Measurements from ENCODE around the gene CLASRP. TPM values are rescaled to one million over a fixed set of nuclear protein-coding genes. Genes with fewer than 3 reads are reported as not detected.

CLASRP gene
- polyA plus RNA-seq, 1 donor (not counting 4 experiments of a cell fraction or from before 2014, with no cell fraction given) = 21.4 TPM

DNA sequence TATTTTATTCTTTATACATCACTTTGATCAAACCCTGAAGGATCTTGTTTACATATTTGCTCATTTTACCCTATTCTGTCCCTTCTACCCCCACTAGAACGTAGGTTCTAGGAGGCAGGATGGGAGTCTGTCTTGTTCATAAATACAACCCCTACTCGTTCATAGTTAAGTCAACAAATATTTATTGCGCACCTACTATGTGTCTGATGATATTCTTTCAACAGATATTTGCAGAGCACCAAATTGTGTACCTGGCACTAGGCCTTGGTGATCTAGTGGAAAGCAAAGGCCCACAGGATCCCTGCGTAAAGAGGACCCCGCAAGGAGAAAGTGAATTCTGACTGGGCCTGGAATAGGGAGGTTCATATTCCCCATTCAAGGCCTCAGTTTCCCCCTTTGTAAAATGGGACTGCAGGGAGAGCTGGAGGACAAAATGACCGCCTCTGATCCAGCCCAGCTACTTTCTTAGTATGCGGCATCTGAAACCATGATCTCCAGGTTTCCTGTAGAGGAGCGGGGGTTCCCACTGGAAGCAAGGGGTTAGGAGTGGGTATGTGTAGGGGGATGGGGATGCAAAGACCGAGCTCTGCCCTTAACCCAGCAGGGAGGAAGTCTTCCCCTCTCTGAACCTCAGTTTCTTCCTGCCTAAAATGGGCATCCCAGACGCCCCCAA lies 39.7 kb downstream of the CLASRP start:
- Histone ChIP-seq H3K36me3 (ENCODE audit: control insufficient read depth in 2 of 2, extremely low read depth in 1 of 2, insufficient read depth in 2 of 2, low read length in 2 of 2) (peaks cover 3 to 7% of the 10 kb centered on the region in 2 experiments), H3K27ac (ENCODE audit: control insufficient read depth, insufficient read depth, low read length) (peak overlapping the region; percentile 93), H3K9me1 (ENCODE audit: control insufficient read depth, extremely low read depth, insufficient read depth, low read length) (peaks cover 2% of the 10 kb centered on the region), H2AFZ (ENCODE audit: control insufficient read depth, low read length) (peak overlapping the region; percentile 93), H3K79me2 (ENCODE audit: control insufficient read depth, insufficient read depth, low read length) (peaks cover 42% of the 10 kb centered on the region), H3K9me3 (ENCODE audit: control insufficient read depth, low read depth, low read length) (no peaks in the 10 kb centered on the region), H3K9ac (ENCODE audit: control insufficient read depth, extremely low read depth, insufficient read depth, low read length) (peak overlapping the region; percentile 98), H4K20me1 (ENCODE audit: control insufficient read depth, extremely low read depth, insufficient read depth, low read length) (no peaks in the 10 kb centered on the region), H3K27me3 (ENCODE audit: control insufficient read depth, extremely low read depth, insufficient read depth, low read length) (no peaks in the 10 kb centered on the region), H3K4me2 (ENCODE audit: control insufficient read depth, extremely low read depth, insufficient read depth, low read depth, low read length) (peak overlapping the region; percentile 69), H3K4me3 (ENCODE audit: control insufficient read depth in 2 of 3, extremely low read depth in 1 of 3, insufficient read depth in 2 of 3, low read depth in 1 of 3, low read length in 3 of 3) (peak overlapping the region; percentile 84 to 98 (median 98)), H3K4me1 (ENCODE audit: control insufficient read depth, extremely low read depth, insufficient read depth, low read length) (peaks cover 22% of the 10 kb centered on the region)
- dilution Hi-C loops (cut with MboI; ENCODE audit: extremely low pct_ligation_motif_present, low sequenced_read_pairs) = no loop called here
- DNase-seq (ENCODE audit: low read depth, low spot score) = no peak
- FAIRE-seq = no peak
- no peak for TF ChIP-seq EZH2 (IDR thresholded peaks at IDR 0.05; ENCODE audit: low read length)
- TF ChIP-seq, protein P1, sequence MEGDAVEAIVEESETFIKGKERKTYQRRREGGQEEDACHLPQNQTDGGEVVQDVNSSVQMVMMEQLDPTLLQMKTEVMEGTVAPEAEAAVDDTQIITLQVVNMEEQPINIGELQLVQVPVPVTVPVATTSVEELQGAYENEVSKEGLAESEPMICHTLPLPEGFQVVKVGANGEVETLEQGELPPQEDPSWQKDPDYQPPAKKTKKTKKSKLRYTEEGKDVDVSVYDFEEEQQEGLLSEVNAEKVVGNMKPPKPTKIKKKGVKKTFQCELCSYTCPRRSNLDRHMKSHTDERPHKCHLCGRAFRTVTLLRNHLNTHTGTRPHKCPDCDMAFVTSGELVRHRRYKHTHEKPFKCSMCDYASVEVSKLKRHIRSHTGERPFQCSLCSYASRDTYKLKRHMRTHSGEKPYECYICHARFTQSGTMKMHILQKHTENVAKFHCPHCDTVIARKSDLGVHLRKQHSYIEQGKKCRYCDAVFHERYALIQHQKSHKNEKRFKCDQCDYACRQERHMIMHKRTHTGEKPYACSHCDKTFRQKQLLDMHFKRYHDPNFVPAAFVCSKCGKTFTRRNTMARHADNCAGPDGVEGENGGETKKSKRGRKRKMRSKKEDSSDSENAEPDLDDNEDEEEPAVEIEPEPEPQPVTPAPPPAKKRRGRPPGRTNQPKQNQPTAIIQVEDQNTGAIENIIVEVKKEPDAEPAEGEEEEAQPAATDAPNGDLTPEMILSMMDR (optimal IDR thresholded peaks at IDR 0.05 in 1 of 3, IDR thresholded peaks at IDR 0.05 in 1 of 3, conservative IDR thresholded peaks at IDR 0.05 in 1 of 3; ENCODE audit: extremely low read depth in 1 of 3, insufficient read depth in 2 of 3, low read length in 3 of 3) = no peak

DNA sequence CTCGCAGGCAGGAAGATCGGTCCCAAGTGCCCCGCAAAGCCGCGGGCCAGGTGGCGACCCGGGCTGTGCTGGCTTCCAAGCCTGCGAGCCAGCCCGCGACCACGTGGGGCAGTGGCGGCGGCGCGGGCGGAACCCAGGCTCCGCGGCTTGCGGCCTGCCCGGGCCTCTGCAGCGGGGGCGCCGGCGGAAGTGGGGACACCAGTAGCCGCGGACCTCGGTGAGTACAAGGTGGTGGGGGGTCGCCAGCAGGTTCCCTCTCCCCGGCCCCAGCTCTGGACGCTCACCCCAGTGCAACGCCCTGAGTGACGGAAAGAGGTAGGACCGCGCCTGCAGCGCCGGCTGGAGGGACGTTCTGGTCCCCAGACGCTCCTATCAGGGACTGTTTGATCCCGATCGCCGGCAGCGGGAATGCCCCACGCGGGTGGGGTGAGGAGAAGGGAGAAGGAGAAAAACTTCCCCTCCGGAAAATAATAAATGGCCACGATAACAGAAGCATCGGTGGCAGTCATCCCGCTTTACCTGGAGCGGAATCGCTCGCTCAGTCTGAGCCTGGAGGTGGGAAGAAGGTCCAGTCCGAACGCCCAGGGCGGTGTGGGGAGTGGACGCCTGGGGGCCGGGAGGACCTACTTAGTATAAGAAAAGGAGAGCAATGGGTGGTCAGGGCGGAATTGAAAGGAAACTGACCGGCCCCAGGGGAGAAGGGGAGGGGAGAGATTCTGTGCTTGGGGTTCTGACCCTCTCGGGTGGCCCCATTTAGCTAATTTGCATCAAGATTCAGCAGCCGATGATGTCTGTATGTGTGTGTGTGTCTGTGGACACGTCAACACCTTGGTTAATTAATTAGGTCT lies 40.4 kb downstream of the CLASRP start, which contains the start of gene GEMIN7:
GEMIN7 (plus strand) TSS at position 198 of the 848 bp plus-strand sequence. CDS start 10,855 bp downstream, outside the sequence.
- dilution Hi-C loops (cut with MboI; ENCODE audit: extremely low pct_ligation_motif_present, low sequenced_read_pairs) = no loop called here
- H2AFZ ChIP-seq (ENCODE audit: control insufficient read depth, low read length) = peak within 1 kb of the TSS; percentile 93
- FAIRE-seq = peak; percentile 44

More for the DNA sequence above, 40.4 kb downstream of the CLASRP start, which contains the start of gene GEMIN7:
- Histone ChIP-seq H4K20me1 (ENCODE audit: control insufficient read depth, extremely low read depth, insufficient read depth, low read length) (no peaks in the 10 kb centered on the region), H3K9ac (ENCODE audit: control insufficient read depth, extremely low read depth, insufficient read depth, low read length) (peak within 1 kb of the TSS; percentile 98), H3K4me3 (ENCODE audit: control insufficient read depth in 2 of 3, extremely low read depth in 1 of 3, insufficient read depth in 2 of 3, low read depth in 1 of 3, low read length in 3 of 3) (peak within 1 kb of the TSS; percentile 84 to 98 (median 98)), H3K79me2 (ENCODE audit: control insufficient read depth, insufficient read depth, low read length) (peaks cover 44% of the 10 kb centered on the region), H3K27me3 (ENCODE audit: control insufficient read depth, extremely low read depth, insufficient read depth, low read length) (no peaks in the 10 kb centered on the region), H3K4me2 (ENCODE audit: control insufficient read depth, extremely low read depth, insufficient read depth, low read depth, low read length) (peak within 1 kb of the TSS; percentile 96), H3K36me3 (ENCODE audit: control insufficient read depth in 2 of 2, extremely low read depth in 1 of 2, insufficient read depth in 2 of 2, low read length in 2 of 2) (peaks cover 3 to 7% of the 10 kb centered on the region in 2 experiments), H3K9me1 (ENCODE audit: control insufficient read depth, extremely low read depth, insufficient read depth, low read length) (peaks cover 2% of the 10 kb centered on the region), H3K4me1 (ENCODE audit: control insufficient read depth, extremely low read depth, insufficient read depth, low read length) (peaks cover 22% of the 10 kb centered on the region), H3K9me3 (ENCODE audit: control insufficient read depth, low read depth, low read length) (no peaks in the 10 kb centered on the region), H3K27ac (ENCODE audit: control insufficient read depth, insufficient read depth, low read length) (peak within 1 kb of the TSS; percentile 93)
- TF ChIP-seq, protein P1 (optimal IDR thresholded peaks at IDR 0.05 in 1 of 3, IDR thresholded peaks at IDR 0.05 in 1 of 3, conservative IDR thresholded peaks at IDR 0.05 in 1 of 3; ENCODE audit: extremely low read depth in 1 of 3, insufficient read depth in 2 of 3, low read length in 3 of 3) = peak in 1 of 3 experiments; percentile 19
- no peak for TF ChIP-seq EZH2 (IDR thresholded peaks at IDR 0.05; ENCODE audit: low read length)
- no peak for DNase-seq (ENCODE audit: low read depth, low spot score)
